Heart right ventricle (tissue), 16 donors: ENCODE data around the gene VTI1A. TPM values are rescaled to one million over a fixed set of nuclear protein-coding genes. Genes with fewer than 3 reads are reported as not detected.

Experiments used
- ATAC-seq, 8 donors: fragments of 200-7000 bp; cut with Tn5 transposase; one replicate each; pipeline ENCODE4 v1.9.1; 2020; ENCODE audit warnings: mild to moderate bottlenecking in 8 of 8, moderate library complexity in 8 of 8, moderate number of reproducible peaks in 1 of 8
- DNase-seq, 2 donors: peaks; one replicate each; pipeline ENCODE4 v3.0.0-alpha.2; 2020
- H3K27ac ChIP-seq, 10 donors: fragments of 200-600 bp; sonication (generic) in 2 of 10; one replicate each; pipeline versions ENCODE4 v1.5.0 to v1.8.0; 2020 to 2022; ENCODE audit warnings: mild to moderate bottlenecking in 3 of 10
- H3K27me3 ChIP-seq, 7 donors: fragments of 200-600 bp; one replicate each; pipeline ENCODE4 v1.8.0; 2021 to 2022; ENCODE audit warnings: mild to moderate bottlenecking in 2 of 7
- H3K36me3 ChIP-seq, 9 donors: fragments of 200-600 bp; sonication (generic) in 1 of 9; one replicate each; pipeline versions ENCODE4 v1.5.0 to v1.8.0; 2020 to 2022; ENCODE audit warnings: mild to moderate bottlenecking in 2 of 9
- H3K4me1 ChIP-seq, 9 donors: fragments of 200-600 bp; sonication (generic) in 1 of 9; one replicate each; pipeline versions ENCODE4 v1.5.0 to v1.8.0; 2020 to 2022; ENCODE audit warnings: mild to moderate bottlenecking in 4 of 9
- H3K4me3 ChIP-seq, 10 donors: fragments of 200-600 bp; sonication (generic) in 2 of 10; one replicate each; pipeline versions ENCODE4 v1.5.0 to v1.8.0; 2020 to 2022; ENCODE audit warnings: mild to moderate bottlenecking in 7 of 10, moderate library complexity in 2 of 10
- H3K9me3 ChIP-seq, 11 donors: fragments of 200-600 bp in 10 of 11; sonication (generic) in 2 of 11; one replicate each; pipeline versions ENCODE4 v1.5.0 to v1.8.0; 2013 to 2022; ENCODE audit warnings: mild to moderate bottlenecking in 2 of 11, control low read depth in 1 of 11, moderate library complexity in 1 of 11
- CTCF ChIP-seq, 9 donors: fragments of 200-600 bp; sonication (generic) in 2 of 9; IDR thresholded peaks; one replicate each; pipeline versions ENCODE4 v1.5.0 to v1.8.0; 2021 to 2022; ENCODE audit warnings: antibody characterized with exemption in 9 of 9, mild to moderate bottlenecking in 5 of 9, moderate library complexity in 1 of 9
- WGBS, 2 donors: extraction: QIAGEN DNeasy Blood & Tissue Kit; methylation state at CpG; one replicate each; pipeline ENCODE4 v1.1.7; 2013; ENCODE audit warnings: inconsistent platforms in 1 of 2; 5-methylcytosine and 5-hydroxymethylcytosine counted together
- intact Hi-C, 10 donors: fragments of 100-400 bp; cut with DNase I; formaldehyde crosslinking; loops; one replicate each; pipeline versions ENCODE4 v1.11.1 to v1.14.2; 2022
- polyA plus RNA-seq, 2 donors: library from polyadenylated mRNA; stranded (reverse); fragments of 200-250 nt; gene quantifications; one replicate each; pipeline ENCODE4 v1.2.3, GENCODE V29; 2013
- total RNA-seq, 10 donors: library from RNA; stranded (reverse); fragmentation: NEBNext Ultra II Directional in 3 of 10; extraction: Animal tissue kit (Norgen Biotek cat#: 25700) in 3 of 10; gene quantifications; one replicate each; pipeline versions ENCODE4 v1.2.1 to v1.2.4, GENCODE V29; 2021 to 2023
- donor health status: Arrhythmogenic right ventricular cardiomyopathy.
- donor health status: ischemic (EF 13 %, LVEDD 7.1; RV severe dilation, severe dysfunction).
- donor health status: healthy with polysubstance abuse.
- donor health status: DM: no; HTN: yes; CAD: no.
- donor health status: DM: no; HTN: no; CAD: no.
- donor health status: ischemic (EF 25% LVEDD 6.9; RV normal size, moderate dysfunction).
- donor health status: ischemic (EF 25% LVEDD 5.7; RV mildly dilated, moderate dysfunction).
- donor health status: healthy.
- donor health status: DM: yes; HTN: yes; CAD: no.
- donor health status: Ischemic cardiomyopathy.
- donor health status: ischemic (EF 35%, LVEDD 5.7; RV mildly dilated, moderate dysfunction).
- donor health status: nonischemic (EF 11% LVEDD 7.7; RV severe dilation, severe dysfunction).
- donor health status: DM: yes; HTN: yes; CAD: no.
- donor health status: PGD.
- donor health status: ischemic (EF 29% LVEDD 5.4; RV normal size, mild dysfunction).
- donor health status: nonischemic (EF 23%, LVEDD 6.1; RV moderate dilation, normal function).

The VTI1A gene
- total and polyA plus RNA-seq, 12 donors: 6.2 to 24.5 (median 20.6) TPM

- Histone ChIP-seq H3K9me3 (no peaks in the 10 kb centered on the region), H3K4me1 (peaks cover 5 to 18% (median 12%) of the 10 kb centered on the region in 9 donors), H3K4me3 (no peak overlapping the region), H3K27ac (no peak overlapping the region), H3K27me3 (no peaks in the 10 kb centered on the region), H3K36me3 (no peaks in the 10 kb centered on the region)
- TF ChIP-seq CTCF (IDR thresholded peaks at IDR 0.05): no peak
- intact Hi-C loops: no loop called here
- 81 to 85% methylated on average over 4 of the region's 4 CpGs for WGBS, 2 donors
- no peak for DNase-seq
- no peak for ATAC-seq
Observed at GRCh38 chr10:112735041-112735695, 288.2 kb downstream of the VTI1A start.

GRCh38 chr10:112738606-112739591 is 291.9 kb downstream of the VTI1A start:
- H3K27me3 ChIP-seq: no peaks in the 10 kb centered on the region
- whole genome bisulfite sequencing, 2 donors: 84 to 86% methylated on average over 11 of the region's 11 CpGs

DNA sequence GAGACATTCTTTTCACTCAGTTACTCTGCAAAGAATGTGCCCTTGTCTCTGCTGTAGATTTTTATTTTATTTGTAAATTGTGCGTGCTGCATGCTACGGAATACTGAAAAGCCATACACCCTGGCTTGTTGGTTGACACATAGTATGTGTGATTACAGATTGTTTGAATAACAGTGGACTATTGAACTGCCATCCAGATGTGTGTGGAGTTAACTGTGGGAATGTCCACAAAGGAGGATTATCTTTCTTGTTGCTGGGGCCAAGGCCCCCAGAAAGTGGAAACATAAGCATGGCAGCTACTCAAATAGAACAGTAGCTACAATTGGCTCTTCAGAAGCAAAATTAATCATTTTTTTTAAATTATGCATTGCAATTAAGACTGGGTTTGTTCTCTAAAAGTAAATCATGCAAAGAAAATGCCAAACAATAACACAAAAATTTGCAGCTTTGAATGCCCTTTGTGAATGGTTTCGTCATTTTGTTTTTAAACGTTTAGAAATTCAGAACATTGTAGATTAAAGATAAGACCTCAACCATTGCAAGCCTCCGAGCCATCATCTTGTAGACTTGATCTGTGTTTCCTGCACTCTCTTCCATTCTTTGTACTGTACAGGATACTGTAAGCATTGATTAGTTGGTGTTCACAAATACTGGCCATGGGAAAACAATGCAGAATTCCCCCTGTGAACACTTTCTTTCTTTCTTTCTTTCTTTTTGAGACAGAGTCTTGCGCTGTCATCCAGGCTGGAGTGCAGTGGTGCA is 292.8 kb downstream of the VTI1A start:
- H3K27me3 ChIP-seq: no peaks in the 10 kb centered on the region
- H3K27ac ChIP-seq: no peak overlapping the region
- H3K36me3 ChIP-seq: no peaks in the 10 kb centered on the region
- no peak for TF ChIP-seq CTCF (IDR thresholded peaks at IDR 0.05)
- DNase-seq: no peak
- no peak for ATAC-seq
- intact Hi-C loops: no loop called here
- peaks cover 0 to 4% (median 0%) of the 10 kb centered on the region in 11 donors for H3K9me3 ChIP-seq
- WGBS, 2 donors: 85 to 91% methylated on average over 5 of the region's 6 CpGs
- H3K4me3 ChIP-seq: no peak overlapping the region
- peaks cover 0 to 10% (median 3%) of the 10 kb centered on the region in 9 donors for H3K4me1 ChIP-seq

More at GRCh38 chr10:112738606-112739591, 291.9 kb downstream of the VTI1A start:
- no peak overlapping the region for H3K27ac ChIP-seq
- H3K36me3 ChIP-seq: no peaks in the 10 kb centered on the region
- no peak for ATAC-seq
- intact Hi-C loops: no loop called here
- H3K4me3 ChIP-seq: no peak overlapping the region
- H3K4me1 ChIP-seq: peaks cover 0 to 10% (median 3%) of the 10 kb centered on the region in 9 donors
- H3K9me3 ChIP-seq: peaks cover 0 to 4% (median 0%) of the 10 kb centered on the region in 11 donors
- no peak for TF ChIP-seq CTCF (IDR thresholded peaks at IDR 0.05)
- DNase-seq: no peak
